Measurements from ENCODE around the gene ROR2.

DNA sequence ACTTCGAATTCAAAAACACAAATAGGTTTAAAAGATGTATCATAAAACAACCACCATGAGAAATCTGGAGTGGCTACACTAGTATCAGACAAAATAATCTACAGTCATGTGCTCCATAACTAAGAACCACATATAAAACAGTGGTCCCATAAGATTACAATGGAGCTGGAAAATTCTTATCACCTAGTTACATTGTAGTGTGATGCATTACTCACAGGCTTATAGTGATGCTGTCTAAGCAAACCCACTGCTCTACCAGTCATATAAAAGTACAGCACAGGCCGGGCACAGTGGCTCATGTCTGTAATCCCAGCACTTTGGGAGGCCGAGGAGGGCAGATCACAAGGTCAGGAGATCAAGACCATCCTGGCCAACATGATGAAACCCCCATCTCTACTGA, 160.1 kb downstream of the ROR2 start:
- TF ChIP-seq, protein P1, sequence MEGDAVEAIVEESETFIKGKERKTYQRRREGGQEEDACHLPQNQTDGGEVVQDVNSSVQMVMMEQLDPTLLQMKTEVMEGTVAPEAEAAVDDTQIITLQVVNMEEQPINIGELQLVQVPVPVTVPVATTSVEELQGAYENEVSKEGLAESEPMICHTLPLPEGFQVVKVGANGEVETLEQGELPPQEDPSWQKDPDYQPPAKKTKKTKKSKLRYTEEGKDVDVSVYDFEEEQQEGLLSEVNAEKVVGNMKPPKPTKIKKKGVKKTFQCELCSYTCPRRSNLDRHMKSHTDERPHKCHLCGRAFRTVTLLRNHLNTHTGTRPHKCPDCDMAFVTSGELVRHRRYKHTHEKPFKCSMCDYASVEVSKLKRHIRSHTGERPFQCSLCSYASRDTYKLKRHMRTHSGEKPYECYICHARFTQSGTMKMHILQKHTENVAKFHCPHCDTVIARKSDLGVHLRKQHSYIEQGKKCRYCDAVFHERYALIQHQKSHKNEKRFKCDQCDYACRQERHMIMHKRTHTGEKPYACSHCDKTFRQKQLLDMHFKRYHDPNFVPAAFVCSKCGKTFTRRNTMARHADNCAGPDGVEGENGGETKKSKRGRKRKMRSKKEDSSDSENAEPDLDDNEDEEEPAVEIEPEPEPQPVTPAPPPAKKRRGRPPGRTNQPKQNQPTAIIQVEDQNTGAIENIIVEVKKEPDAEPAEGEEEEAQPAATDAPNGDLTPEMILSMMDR (IDR thresholded peaks at IDR 0.05): no peak
- no peak for TF ChIP-seq ZFX (IDR thresholded peaks at IDR 0.05; ENCODE audit: borderline replicate concordance)

Data from 22Rv1 (cell line).